Measurements from ENCODE around the gene NAP1L4. TPM values are rescaled to one million over a fixed set of nuclear protein-coding genes. Genes with fewer than 3 reads are reported as not detected.

Gene NAP1L4
- total and polyA plus RNA-seq, 9 donors, result 54.4 to 136 (median 102) TPM

GRCh38 chr11:2989551-2989950 is 2.6 kb downstream of the NAP1L4 start:
- DNase-seq, result no peak
- intact Hi-C loops (cut with DNase I), result no loop called here
- Histone ChIP-seq H3K9me3 (no peaks in the 10 kb centered on the region), H3K27ac (no peak overlapping the region), H3K4me3 (no peak overlapping the region), H3K36me3 (no peaks in the 10 kb centered on the region), H3K4me1 (ENCODE audit: insufficient read depth) (peaks cover 9% of the 10 kb centered on the region), H3K27me3 (no peaks in the 10 kb centered on the region)
- WGBS, 3 donors, result 31 to 36% (median 35%) methylated on average over 3 of the region's 3 CpGs
- TF ChIP-seq POLR2A (IDR thresholded peaks at IDR 0.05) (no peak), CTCF (IDR thresholded peaks at IDR 0.05) (no peak), EP300 (IDR thresholded peaks at IDR 0.05) (no peak)

- intact Hi-C loops (cut with DNase I), result no loop called here
- 26 to 36% (median 33%) methylated on average over 4 of the region's 4 CpGs for WGBS, 3 donors
- no peak overlapping the region for H3K27ac ChIP-seq
- H3K4me1 ChIP-seq (ENCODE audit: insufficient read depth), result peaks cover 9% of the 10 kb centered on the region
- DNase-seq, result no peak
- H3K4me3 ChIP-seq, result no peak overlapping the region
- no peaks in the 10 kb centered on the region for H3K9me3 ChIP-seq
- no peaks in the 10 kb centered on the region for H3K36me3 ChIP-seq
- no peak for TF ChIP-seq CTCF (IDR thresholded peaks at IDR 0.05)
- TF ChIP-seq EP300 (IDR thresholded peaks at IDR 0.05), result no peak
- TF ChIP-seq POLR2A (IDR thresholded peaks at IDR 0.05), result no peak
- no peaks in the 10 kb centered on the region for H3K27me3 ChIP-seq
Observed at GRCh38 chr11:2989006-2989405, 3.1 kb downstream of the NAP1L4 start.

GRCh38 chr11:2987881-2988861 is 4.0 kb downstream of the NAP1L4 start:
- Histone ChIP-seq H3K36me3 (no peaks in the 10 kb centered on the region), H3K4me1 (ENCODE audit: insufficient read depth) (peaks cover 9% of the 10 kb centered on the region), H3K4me3 (no peak overlapping the region), H3K27me3 (no peaks in the 10 kb centered on the region), H3K27ac (no peak overlapping the region), H3K9me3 (no peaks in the 10 kb centered on the region)
- intact Hi-C loops (cut with DNase I), result no loop called here
- 46 to 54% (median 47%) methylated on average over 11 of the region's 11 CpGs for WGBS, 3 donors
- TF ChIP-seq CTCF (IDR thresholded peaks at IDR 0.05) (no peak), EP300 (IDR thresholded peaks at IDR 0.05) (no peak), POLR2A (IDR thresholded peaks at IDR 0.05) (no peak)
- DNase-seq, result no peak

- Histone ChIP-seq H3K27ac (no peak overlapping the region), H3K4me1 (ENCODE audit: insufficient read depth) (peaks cover 5% of the 10 kb centered on the region), H3K4me3 (no peak overlapping the region), H3K9me3 (no peaks in the 10 kb centered on the region), H3K36me3 (no peaks in the 10 kb centered on the region), H3K27me3 (no peaks in the 10 kb centered on the region)
- no peak for DNase-seq
- intact Hi-C loops (cut with DNase I), result no loop called here
- TF ChIP-seq EP300 (IDR thresholded peaks at IDR 0.05), result no peak
- TF ChIP-seq CTCF (IDR thresholded peaks at IDR 0.05), result no peak
- TF ChIP-seq POLR2A (IDR thresholded peaks at IDR 0.05), result no peak
- WGBS, 3 donors, result 93 to 94% (median 93%) methylated on average over 4 of the region's 4 CpGs
Observed at GRCh38 chr11:2983908-2984307, 8.2 kb downstream of the NAP1L4 start.
